MM.1S (cell line): ENCODE data around the gene FOXB2.

Experiments used
- DNase-seq: peaks from one replicate; pipeline ENCODE4 v3.0.0-alpha.2; 2015
- H2AFZ ChIP-seq: fragments of 300-600 bp; sonication (generic); 2 replicates; pipeline ENCODE4 v1.6.0; 2016; ENCODE audit warnings: antibody characterized with exemption, low read length
- H3F3A ChIP-seq: fragments of 300-600 bp; sonication (generic); 2 replicates; pipeline ENCODE4 v1.6.1; 2016; ENCODE audit warnings: mild to moderate bottlenecking, antibody characterized with exemption, low read length, moderate library complexity, mixed read lengths; ENCODE audit not compliant: insufficient read depth
- H3K27ac ChIP-seq: fragments of 300-600 bp; sonication (generic); 2 replicates; pipeline ENCODE4 v1.5.1; 2016; ENCODE audit warnings: mild to moderate bottlenecking, low read length
- H3K27me3 ChIP-seq: fragments of 300-600 bp; sonication (generic); replicated peaks from 2 replicates; pipeline ENCODE4 v1.6.0; 2016; ENCODE audit warnings: low read length; ENCODE audit not compliant: insufficient read depth
- H3K36me3 ChIP-seq: fragments of 300-600 bp; sonication (generic); replicated peaks from 2 replicates; pipeline ENCODE4 v1.6.1; 2016; ENCODE audit warnings: mild to moderate bottlenecking, low read length, mixed read lengths; ENCODE audit not compliant: insufficient read depth
- H3K4me1 ChIP-seq: fragments of 300-600 bp; sonication (generic); 2 replicates; pipeline ENCODE4 v1.6.1; 2016; ENCODE audit warnings: low read length, mixed read lengths
- H3K4me2 ChIP-seq: fragments of 300-600 bp; sonication (generic); 2 replicates; pipeline ENCODE4 v1.6.0; 2016; ENCODE audit warnings: low read depth, low read length
- H3K4me3 ChIP-seq: fragments of 300-600 bp; sonication (generic); 2 replicates; pipeline ENCODE4 v1.5.1; 2016; ENCODE audit warnings: low read length, mixed read lengths
- H3K79me2 ChIP-seq: fragments of 300-600 bp; sonication (generic); 2 replicates; pipeline ENCODE4 v1.6.1; 2016; ENCODE audit warnings: mixed run types, low read length, mixed read lengths
- H3K9ac ChIP-seq: fragments of 300-600 bp; sonication (generic); 2 replicates; pipeline ENCODE4 v1.6.1; 2016; ENCODE audit warnings: low read length, mixed read lengths
- H3K9me2 ChIP-seq: fragments of 300-600 bp; sonication (generic); replicated peaks from 2 replicates; pipeline ENCODE4 v1.6.1; 2016; ENCODE audit warnings: mild to moderate bottlenecking, low read length, mixed read lengths; ENCODE audit not compliant: insufficient read depth
- H3K9me3 ChIP-seq: fragments of 300-600 bp; sonication (generic); replicated peaks from 2 replicates; pipeline ENCODE4 v1.6.1; 2016; ENCODE audit warnings: mild to moderate bottlenecking, low read length, mixed read lengths; ENCODE audit not compliant: insufficient read depth
- H4K20me1 ChIP-seq: fragments of 300-600 bp; sonication (generic); 2 replicates; pipeline ENCODE4 v1.6.1; 2016; ENCODE audit warnings: mild to moderate bottlenecking, low read length, moderate library complexity, mixed read lengths; ENCODE audit not compliant: insufficient read depth
- EZH2 ChIP-seq: fragments of 300-600 bp; sonication (generic); optimal IDR thresholded peaks from 2 replicates; pipeline ENCODE3; 2017; ENCODE audit warnings: low read depth, mild to moderate bottlenecking, antibody characterized with exemption, low read length, mixed read lengths
- EZH2phosphoT487 ChIP-seq: fragments of 300-600 bp; sonication (generic); IDR thresholded peaks from 2 replicates; pipeline ENCODE4 v1.6.1; 2018; ENCODE audit warnings: antibody characterized with exemption, low read length
- TF ChIP-seq, protein P1 (sequence below): fragments of 300-600 bp; sonication (generic); IDR thresholded peaks from 2 replicates; pipeline ENCODE4 v1.5.1; 2016; ENCODE audit warnings: antibody characterized with exemption, low read length, mixed read lengths

The FOXB2 gene

DNA sequence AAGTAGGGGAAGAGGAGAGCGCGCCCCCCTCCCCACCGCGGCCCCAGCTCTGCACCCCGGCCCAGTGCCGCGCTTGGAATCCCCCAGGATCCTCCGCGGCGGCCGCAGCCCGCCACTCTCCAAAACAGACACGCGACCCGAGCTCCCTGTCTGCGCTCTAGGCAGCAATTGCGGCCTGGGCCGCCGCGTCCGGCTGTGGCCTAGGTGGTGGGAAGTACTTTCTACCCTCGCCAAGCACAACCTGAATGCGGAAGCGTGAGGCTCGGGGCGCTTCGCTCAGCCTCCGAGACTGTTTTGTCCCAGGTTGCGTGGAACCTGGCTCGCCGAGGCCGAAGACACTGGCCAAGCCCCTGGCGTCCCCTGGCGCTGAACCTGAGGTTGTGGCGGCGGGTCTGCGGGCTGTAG lies 3.3 kb upstream of the FOXB2 start:
- H3K27me3 ChIP-seq, result no peaks in the 10 kb centered on the region

DNA sequence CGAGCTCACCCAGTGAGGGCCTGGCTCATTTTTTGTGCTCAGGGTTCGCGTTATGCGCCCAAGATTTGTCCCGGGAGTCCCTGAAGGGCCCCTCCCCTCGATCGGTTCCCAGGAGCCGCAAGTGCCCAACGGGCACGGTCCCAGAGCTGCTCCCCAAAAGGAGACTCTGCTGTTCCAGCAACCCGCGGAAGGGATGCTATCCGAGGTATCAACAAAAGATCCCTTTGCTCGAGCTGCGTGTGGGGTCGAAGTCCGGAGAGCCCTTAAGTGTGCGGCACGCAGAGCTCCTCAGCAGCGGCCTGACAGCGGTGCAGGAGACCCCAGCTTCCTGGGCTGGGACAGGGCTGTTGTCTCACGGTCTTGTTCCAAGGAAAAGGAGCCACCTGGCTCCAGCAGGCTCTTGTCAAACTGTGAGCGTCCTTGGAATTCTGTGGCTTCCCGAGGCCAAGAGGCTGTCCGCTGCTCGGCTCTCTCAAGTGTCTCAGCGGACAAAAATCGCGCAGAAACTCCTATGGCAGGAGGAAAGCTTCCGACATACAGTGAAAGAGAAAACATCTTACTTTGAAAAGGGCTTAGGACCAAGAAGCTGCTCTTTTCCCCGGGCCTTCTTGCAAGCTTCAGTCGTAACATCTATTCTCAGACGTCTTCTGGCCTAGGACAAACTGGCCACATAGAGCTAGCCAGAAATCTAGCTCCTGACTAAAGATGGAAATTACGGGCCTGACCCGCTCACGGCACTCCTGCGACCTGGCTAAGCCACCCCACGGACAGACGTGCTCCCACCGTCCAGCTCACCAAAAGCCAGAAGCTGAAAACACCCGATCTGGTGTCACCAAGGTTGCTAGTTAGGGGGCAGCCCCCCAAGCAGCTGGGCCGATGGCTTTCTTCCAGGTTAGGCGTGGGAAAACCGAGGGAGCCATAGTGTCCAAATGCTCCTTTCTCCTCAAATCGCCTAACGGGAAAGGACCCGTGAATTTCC lies 2.6 kb upstream of the FOXB2 start:
- Histone ChIP-seq H3F3A (no peaks in the 10 kb centered on the region), H3K9me2 (no peaks in the 10 kb centered on the region), H3K9ac (no peak overlapping the region), H3K4me1 (no peaks in the 10 kb centered on the region), H3K36me3 (no peaks in the 10 kb centered on the region), H3K4me2 (no peak overlapping the region), H4K20me1 (no peaks in the 10 kb centered on the region), H3K4me3 (no peak overlapping the region), H3K79me2 (no peaks in the 10 kb centered on the region), H2AFZ (no peak overlapping the region), H3K27ac (no peak overlapping the region), H3K27me3 (no peaks in the 10 kb centered on the region), H3K9me3 (no peaks in the 10 kb centered on the region)
- no peak for DNase-seq
- TF ChIP-seq EZH2 (no peak), EZH2phosphoT487 (no peak)
- TF ChIP-seq, protein P1, sequence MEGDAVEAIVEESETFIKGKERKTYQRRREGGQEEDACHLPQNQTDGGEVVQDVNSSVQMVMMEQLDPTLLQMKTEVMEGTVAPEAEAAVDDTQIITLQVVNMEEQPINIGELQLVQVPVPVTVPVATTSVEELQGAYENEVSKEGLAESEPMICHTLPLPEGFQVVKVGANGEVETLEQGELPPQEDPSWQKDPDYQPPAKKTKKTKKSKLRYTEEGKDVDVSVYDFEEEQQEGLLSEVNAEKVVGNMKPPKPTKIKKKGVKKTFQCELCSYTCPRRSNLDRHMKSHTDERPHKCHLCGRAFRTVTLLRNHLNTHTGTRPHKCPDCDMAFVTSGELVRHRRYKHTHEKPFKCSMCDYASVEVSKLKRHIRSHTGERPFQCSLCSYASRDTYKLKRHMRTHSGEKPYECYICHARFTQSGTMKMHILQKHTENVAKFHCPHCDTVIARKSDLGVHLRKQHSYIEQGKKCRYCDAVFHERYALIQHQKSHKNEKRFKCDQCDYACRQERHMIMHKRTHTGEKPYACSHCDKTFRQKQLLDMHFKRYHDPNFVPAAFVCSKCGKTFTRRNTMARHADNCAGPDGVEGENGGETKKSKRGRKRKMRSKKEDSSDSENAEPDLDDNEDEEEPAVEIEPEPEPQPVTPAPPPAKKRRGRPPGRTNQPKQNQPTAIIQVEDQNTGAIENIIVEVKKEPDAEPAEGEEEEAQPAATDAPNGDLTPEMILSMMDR, result no peak

More for the DNA sequence above, 3.3 kb upstream of the FOXB2 start:
- no peak for DNase-seq
- no peak overlapping the region for H3K27ac ChIP-seq
- no peaks in the 10 kb centered on the region for H3K9me2 ChIP-seq
- no peaks in the 10 kb centered on the region for H4K20me1 ChIP-seq
- no peaks in the 10 kb centered on the region for H3K4me1 ChIP-seq
- H3K4me3 ChIP-seq, result no peak overlapping the region
- H2AFZ ChIP-seq, result no peak overlapping the region
- H3K79me2 ChIP-seq, result no peaks in the 10 kb centered on the region
- no peak overlapping the region for H3K9ac ChIP-seq
- H3F3A ChIP-seq, result no peaks in the 10 kb centered on the region
- H3K4me2 ChIP-seq, result no peak overlapping the region
- TF ChIP-seq EZH2phosphoT487 (no peak), EZH2 (no peak)
- TF ChIP-seq, protein P1, result no peak
- no peaks in the 10 kb centered on the region for H3K36me3 ChIP-seq
- H3K9me3 ChIP-seq, result no peaks in the 10 kb centered on the region

DNA sequence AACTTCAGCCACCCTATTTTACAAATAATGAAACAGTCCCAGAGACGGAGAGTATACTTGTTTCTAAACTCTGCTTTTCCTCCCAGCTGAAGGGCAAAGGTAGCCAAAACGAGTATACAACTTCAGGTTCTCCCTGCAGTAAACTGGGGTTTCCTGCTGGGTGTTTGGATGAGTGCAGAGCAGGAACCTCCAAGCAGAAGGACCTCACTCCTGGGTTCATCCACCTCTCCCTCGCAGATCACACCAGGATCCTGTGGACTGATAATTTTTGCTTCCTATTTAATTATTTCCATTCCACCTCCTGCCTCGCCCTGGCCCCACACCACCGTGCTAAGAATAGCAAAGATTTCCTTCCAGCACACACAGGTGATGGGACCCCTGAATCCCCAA lies 2.0 kb upstream of the FOXB2 start:
- TF ChIP-seq EZH2, result no peak
- no peak overlapping the region for H3K4me2 ChIP-seq
- no peak overlapping the region for H2AFZ ChIP-seq
- DNase-seq, result no peak
- no peaks in the 10 kb centered on the region for H3F3A ChIP-seq
- H4K20me1 ChIP-seq, result no peaks in the 10 kb centered on the region
- no peaks in the 10 kb centered on the region for H3K27me3 ChIP-seq
- H3K4me1 ChIP-seq, result no peaks in the 10 kb centered on the region
- H3K9ac ChIP-seq, result no peak overlapping the region
- no peaks in the 10 kb centered on the region for H3K9me3 ChIP-seq
- H3K9me2 ChIP-seq, result no peaks in the 10 kb centered on the region
- H3K36me3 ChIP-seq, result no peaks in the 10 kb centered on the region
- no peaks in the 10 kb centered on the region for H3K79me2 ChIP-seq
- no peak overlapping the region for H3K4me3 ChIP-seq
- H3K27ac ChIP-seq, result no peak overlapping the region
